HEK293T (cell line): Measurements from ENCODE around the gene NAGLU.

Experiments
- ELF4 ChIP-seq: fragments of 450-650 bp; IDR thresholded peaks from 2 replicates; pipeline ENCODE4 v1.6.1; 2017; ENCODE audit warnings: antibody characterized with exemption
- TARDBP ChIP-seq: fragments of 450-650 bp; IDR thresholded peaks from 2 replicates; pipeline ENCODE4 v1.6.1; 2016

GRCh38 chr17:42590886-42591285 is 54.8 kb downstream of the NAGLU start:
- TF ChIP-seq TARDBP (no peak), ELF4 (no peak)
